Heart right ventricle (tissue), 16 donors: ENCODE measurements around the gene ANKRD12. TPM values are rescaled to one million over a fixed set of nuclear protein-coding genes. Genes with fewer than 3 reads are reported as not detected.

Source experiments
- ATAC-seq, 8 donors: fragments of 200-7000 bp; cut with Tn5 transposase; one replicate each; pipeline ENCODE4 v1.9.1; 2020; ENCODE audit warnings: mild to moderate bottlenecking in 8 of 8, moderate library complexity in 8 of 8, moderate number of reproducible peaks in 1 of 8
- DNase-seq, 2 donors: peaks; one replicate each; pipeline ENCODE4 v3.0.0-alpha.2; 2020
- H3K27ac ChIP-seq, 10 donors: fragments of 200-600 bp; sonication (generic) in 2 of 10; one replicate each; pipeline versions ENCODE4 v1.5.0 to v1.8.0; 2020 to 2022; ENCODE audit warnings: mild to moderate bottlenecking in 3 of 10
- H3K27me3 ChIP-seq, 7 donors: fragments of 200-600 bp; one replicate each; pipeline ENCODE4 v1.8.0; 2021 to 2022; ENCODE audit warnings: mild to moderate bottlenecking in 2 of 7
- H3K36me3 ChIP-seq, 9 donors: fragments of 200-600 bp; sonication (generic) in 1 of 9; one replicate each; pipeline versions ENCODE4 v1.5.0 to v1.8.0; 2020 to 2022; ENCODE audit warnings: mild to moderate bottlenecking in 2 of 9
- H3K4me1 ChIP-seq, 9 donors: fragments of 200-600 bp; sonication (generic) in 1 of 9; one replicate each; pipeline versions ENCODE4 v1.5.0 to v1.8.0; 2020 to 2022; ENCODE audit warnings: mild to moderate bottlenecking in 4 of 9
- H3K4me3 ChIP-seq, 10 donors: fragments of 200-600 bp; sonication (generic) in 2 of 10; one replicate each; pipeline versions ENCODE4 v1.5.0 to v1.8.0; 2020 to 2022; ENCODE audit warnings: mild to moderate bottlenecking in 7 of 10, moderate library complexity in 2 of 10
- H3K9me3 ChIP-seq, 11 donors: fragments of 200-600 bp in 10 of 11; sonication (generic) in 2 of 11; one replicate each; pipeline versions ENCODE4 v1.5.0 to v1.8.0; 2013 to 2022; ENCODE audit warnings: mild to moderate bottlenecking in 2 of 11, control low read depth in 1 of 11, moderate library complexity in 1 of 11
- WGBS, 2 donors: extraction: QIAGEN DNeasy Blood & Tissue Kit; methylation state at CpG; one replicate each; pipeline ENCODE4 v1.1.7; 2013; ENCODE audit warnings: inconsistent platforms in 1 of 2; 5-methylcytosine and 5-hydroxymethylcytosine counted together
- intact Hi-C, 10 donors: fragments of 100-400 bp; cut with DNase I; formaldehyde crosslinking; loops; one replicate each; pipeline versions ENCODE4 v1.11.1 to v1.14.2; 2022
- polyA plus RNA-seq, 2 donors: library from polyadenylated mRNA; stranded (reverse); fragments of 200-250 nt; gene quantifications; one replicate each; pipeline ENCODE4 v1.2.3, GENCODE V29; 2013
- total RNA-seq, 10 donors: library from RNA; stranded (reverse); fragmentation: NEBNext Ultra II Directional in 3 of 10; extraction: Animal tissue kit (Norgen Biotek cat#: 25700) in 3 of 10; gene quantifications; one replicate each; pipeline versions ENCODE4 v1.2.1 to v1.2.4, GENCODE V29; 2021 to 2023
- TF ChIP-seq, protein P1 (sequence below), 9 donors: fragments of 200-600 bp; sonication (generic) in 2 of 9; IDR thresholded peaks; one replicate each; pipeline versions ENCODE4 v1.5.0 to v1.8.0; 2021 to 2022; ENCODE audit warnings: antibody characterized with exemption in 9 of 9, mild to moderate bottlenecking in 5 of 9, moderate library complexity in 1 of 9
- donor health status: Arrhythmogenic right ventricular cardiomyopathy.
- donor health status: ischemic (EF 13 %, LVEDD 7.1; RV severe dilation, severe dysfunction).
- donor health status: healthy with polysubstance abuse.
- donor health status: DM: no; HTN: yes; CAD: no.
- donor health status: DM: no; HTN: no; CAD: no.
- donor health status: ischemic (EF 25% LVEDD 6.9; RV normal size, moderate dysfunction).
- donor health status: ischemic (EF 25% LVEDD 5.7; RV mildly dilated, moderate dysfunction).
- donor health status: healthy.
- donor health status: DM: yes; HTN: yes; CAD: no.
- donor health status: Ischemic cardiomyopathy.
- donor health status: ischemic (EF 35%, LVEDD 5.7; RV mildly dilated, moderate dysfunction).
- donor health status: nonischemic (EF 11% LVEDD 7.7; RV severe dilation, severe dysfunction).
- donor health status: DM: yes; HTN: yes; CAD: no.
- donor health status: PGD.
- donor health status: ischemic (EF 29% LVEDD 5.4; RV normal size, mild dysfunction).
- donor health status: nonischemic (EF 23%, LVEDD 6.1; RV moderate dilation, normal function).

The ANKRD12 gene
- total and polyA plus RNA-seq, 12 donors = 3.1 to 70.2 (median 55.5) TPM

- H3K27me3 ChIP-seq = no peaks in the 10 kb centered on the region
- 100% methylated on average over 1 of the region's 1 CpG for WGBS, 2 donors
- DNase-seq (no peak), ATAC-seq (no peak)
- no peak overlapping the region for H3K27ac ChIP-seq
- TF ChIP-seq, protein P1, sequence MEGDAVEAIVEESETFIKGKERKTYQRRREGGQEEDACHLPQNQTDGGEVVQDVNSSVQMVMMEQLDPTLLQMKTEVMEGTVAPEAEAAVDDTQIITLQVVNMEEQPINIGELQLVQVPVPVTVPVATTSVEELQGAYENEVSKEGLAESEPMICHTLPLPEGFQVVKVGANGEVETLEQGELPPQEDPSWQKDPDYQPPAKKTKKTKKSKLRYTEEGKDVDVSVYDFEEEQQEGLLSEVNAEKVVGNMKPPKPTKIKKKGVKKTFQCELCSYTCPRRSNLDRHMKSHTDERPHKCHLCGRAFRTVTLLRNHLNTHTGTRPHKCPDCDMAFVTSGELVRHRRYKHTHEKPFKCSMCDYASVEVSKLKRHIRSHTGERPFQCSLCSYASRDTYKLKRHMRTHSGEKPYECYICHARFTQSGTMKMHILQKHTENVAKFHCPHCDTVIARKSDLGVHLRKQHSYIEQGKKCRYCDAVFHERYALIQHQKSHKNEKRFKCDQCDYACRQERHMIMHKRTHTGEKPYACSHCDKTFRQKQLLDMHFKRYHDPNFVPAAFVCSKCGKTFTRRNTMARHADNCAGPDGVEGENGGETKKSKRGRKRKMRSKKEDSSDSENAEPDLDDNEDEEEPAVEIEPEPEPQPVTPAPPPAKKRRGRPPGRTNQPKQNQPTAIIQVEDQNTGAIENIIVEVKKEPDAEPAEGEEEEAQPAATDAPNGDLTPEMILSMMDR (IDR thresholded peaks at IDR 0.05) = no peak
- no peak overlapping the region for H3K4me3 ChIP-seq
- peaks cover 0 to 96% (median 24%) of the 10 kb centered on the region in 9 donors for H3K36me3 ChIP-seq
- H3K9me3 ChIP-seq = no peaks in the 10 kb centered on the region
- H3K4me1 ChIP-seq = peaks cover 0 to 31% (median 0%) of the 10 kb centered on the region in 9 donors
- intact Hi-C loops = no loop called here
Observed at GRCh38 chr18:9211955-9212354, 75.4 kb downstream of the ANKRD12 start.

DNA sequence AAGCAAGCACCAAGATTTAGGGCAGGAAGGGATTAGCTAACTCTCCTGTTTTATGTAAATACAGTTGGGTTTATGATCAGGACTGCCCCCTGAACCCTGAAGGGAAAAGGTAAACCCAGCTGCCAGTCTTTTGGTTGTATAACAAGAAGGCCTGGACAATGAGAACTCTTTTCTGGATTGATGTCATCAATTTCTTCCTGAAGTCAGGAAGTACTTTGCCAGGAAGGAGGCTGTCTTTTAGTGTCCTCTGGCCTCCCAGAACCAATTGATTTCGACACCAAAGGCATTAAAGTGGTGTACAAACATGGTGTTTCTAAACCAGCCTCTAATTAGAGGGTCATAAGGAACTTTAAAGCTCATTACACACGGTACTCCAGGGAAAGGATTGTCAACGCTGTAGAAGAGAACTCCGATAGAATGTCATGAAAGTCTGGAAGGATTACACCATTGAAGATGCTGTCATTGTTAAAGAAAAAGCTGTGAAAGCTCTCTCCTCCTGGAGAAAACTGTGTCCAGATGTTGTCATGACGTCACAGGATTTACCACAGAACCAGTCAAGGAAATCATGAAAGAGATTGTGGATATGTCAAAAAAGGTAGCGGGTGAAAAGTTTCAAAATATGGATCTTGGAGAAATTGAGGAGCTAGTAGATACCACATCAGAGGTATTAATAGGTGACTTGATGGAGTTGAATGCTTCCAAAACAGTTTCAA is 78.8 kb downstream of the ANKRD12 start:
- DNase-seq = no peak
- intact Hi-C loops = no loop called here
- peaks cover 0 to 17% (median 0%) of the 10 kb centered on the region in 9 donors for H3K4me1 ChIP-seq
- ATAC-seq = no peak
- no peaks in the 10 kb centered on the region for H3K27me3 ChIP-seq
- no peaks in the 10 kb centered on the region for H3K9me3 ChIP-seq
- TF ChIP-seq, protein P1 (IDR thresholded peaks at IDR 0.05) = no peak
- H3K27ac ChIP-seq = no peak overlapping the region
- no peak overlapping the region for H3K4me3 ChIP-seq
- H3K36me3 ChIP-seq = peaks cover 0 to 98% (median 16%) of the 10 kb centered on the region in 9 donors
- 89 to 94% methylated on average over 6 of the region's 6 CpGs for WGBS, 2 donors

GRCh38 chr18:9216459-9216858 is 79.9 kb downstream of the ANKRD12 start:
- TF ChIP-seq, protein P1 (IDR thresholded peaks at IDR 0.05) = no peak
- Histone ChIP-seq H3K4me1 (peaks cover 0 to 17% (median 0%) of the 10 kb centered on the region in 9 donors), H3K4me3 (no peak overlapping the region), H3K27ac (no peak overlapping the region), H3K36me3 (peaks cover 0 to 100% (median 16%) of the 10 kb centered on the region in 9 donors), H3K9me3 (no peaks in the 10 kb centered on the region), H3K27me3 (no peaks in the 10 kb centered on the region)
- intact Hi-C loops = no loop called here
- DNase-seq = no peak
- ATAC-seq = no peak
- WGBS, 2 donors = 97 to 98% methylated on average over 3 of the region's 3 CpGs

DNA sequence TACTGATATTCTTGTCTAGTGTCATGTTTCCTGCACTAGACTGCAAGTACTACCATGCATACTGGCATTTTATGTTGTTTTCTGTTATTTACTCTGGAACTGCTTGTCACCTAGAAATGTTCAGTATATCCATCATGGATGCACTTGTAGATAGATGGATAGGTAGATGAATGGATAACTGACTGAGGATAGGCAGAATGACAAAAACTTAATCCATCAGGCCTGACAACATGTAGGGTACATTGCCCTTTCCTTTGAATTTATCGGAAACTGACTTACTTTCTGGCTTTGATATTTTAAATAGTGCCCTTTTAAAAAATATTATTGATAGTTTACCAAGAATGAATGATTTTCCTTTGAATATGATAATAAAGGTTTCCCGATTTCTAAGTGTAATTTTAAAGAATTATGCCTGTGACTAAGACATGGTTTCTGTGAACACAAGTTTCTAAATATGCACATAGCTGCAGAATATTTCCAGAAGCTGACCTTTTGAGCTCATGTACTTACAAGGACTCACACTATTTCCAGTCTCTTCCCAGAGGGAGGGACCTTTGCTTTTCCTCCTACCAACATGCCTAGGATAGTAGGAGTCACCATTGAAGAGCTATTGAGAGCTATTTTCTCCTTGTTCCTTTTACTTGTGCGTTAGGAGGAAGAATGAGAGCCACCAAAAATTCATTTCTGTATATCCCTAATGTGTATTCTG is 81.3 kb downstream of the ANKRD12 start:
- Histone ChIP-seq H3K27me3 (no peaks in the 10 kb centered on the region), H3K4me3 (no peak overlapping the region), H3K4me1 (peaks cover 0 to 17% (median 0%) of the 10 kb centered on the region in 9 donors), H3K27ac (peak overlapping the region in 1 of 10 donors; percentile 6), H3K36me3 (peaks cover 0 to 100% (median 12%) of the 10 kb centered on the region in 9 donors), H3K9me3 (no peaks in the 10 kb centered on the region)
- intact Hi-C loops = loop anchor here in 1 of 10 donors (1.0 kb wide), 1 partner anchor 18 kb away; no protein-coding TSS in a partner anchor
- ATAC-seq (peak in 7 of 8 donors; percentile 63 to 76 (median 70)), DNase-seq (peak in 1 of 2 donors; percentile 6)
- TF ChIP-seq, protein P1 (IDR thresholded peaks at IDR 0.05) = no peak
- 83 to 90% methylated on average over 3 of the region's 3 CpGs for WGBS, 2 donors
